Measurements from ENCODE around the gene TRIM8.

The TRIM8 gene

DNA sequence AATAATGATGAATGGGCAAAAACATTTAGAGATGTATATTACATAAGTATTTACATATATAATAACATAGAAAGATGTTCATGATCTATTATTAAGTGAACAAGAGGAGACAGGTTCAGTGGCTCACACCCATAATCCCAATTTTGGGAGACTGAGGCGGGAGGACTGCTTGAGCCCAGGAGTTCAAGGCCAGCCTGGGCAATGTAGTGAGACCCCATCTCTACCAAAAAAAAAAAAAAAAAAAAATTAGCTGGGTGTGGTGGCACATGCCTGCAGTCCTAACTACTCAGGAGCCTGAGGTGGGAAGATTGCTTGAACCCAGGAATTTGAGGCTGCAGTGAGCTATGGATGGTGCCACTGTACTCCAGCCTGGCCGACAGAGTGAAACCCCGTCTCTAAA is 57.5 kb downstream of the TRIM8 start:
- no peak for DNase-seq (ENCODE audit: low spot score)

- DNase-seq (ENCODE audit: low spot score) = no peak
Measured at GRCh38 chr10:102702742-102703141, 58.5 kb downstream of the TRIM8 start.

GRCh38 chr10:102704915-102705314 is 60.6 kb downstream of the TRIM8 start:
- DNase-seq (ENCODE audit: low spot score) = no peak

GRCh38 chr10:102705531-102705930 is 61.3 kb downstream of the TRIM8 start:
- no peak for DNase-seq (ENCODE audit: low spot score)

Measured in D341Med (cell line).